Body of pancreas (tissue), 4 donors: ENCODE results near the gene FOXL2.

ENCODE experiments used
- CTCF ChIP-seq, 7 experiments: fragments of 450-650 bp in 4 of 7; fragments of 200-600 bp in 3 of 7; sonication (generic) in 3 of 7; IDR thresholded peaks; one replicate each; pipeline ENCODE4 v1.5.1; 2016 to 2019; ENCODE audit warnings: antibody characterized with exemption in 7 of 7
- POLR2A ChIP-seq, 3 donors: fragments of 450-650 bp; IDR thresholded peaks; one replicate each; pipeline ENCODE4 v1.6.1; 2016; ENCODE audit warnings: antibody characterized with exemption in 3 of 3, mild to moderate bottlenecking in 2 of 3

- TF ChIP-seq CTCF (IDR thresholded peaks at IDR 0.05) (no peak), POLR2A (IDR thresholded peaks at IDR 0.05) (no peak)
These were observed 2.6 kb upstream of the FOXL2 start for GRCh38 chr3:138949445-138950005.
